T-helper 9 cell (primary cell): Measurements from ENCODE around the gene DGUOK.
"Not testable (repeated sequence)": the region's sequence is repeated elsewhere in the genome, so short reads cannot be mapped to it uniquely, and the experiment has no call there.

Experiments used
- DNase-seq: peaks from one replicate; pipeline ENCODE4 v3.0.0-alpha.2; 2020

DGUOK gene

GRCh38 chr2:73921581-73921980 is 5.1 kb upstream of the DGUOK start:
- DNase-seq = no peak

- DNase-seq = no peak
These were observed 4.0 kb upstream of the DGUOK start for GRCh38 chr2:73922681-73923080.

GRCh38 chr2:73925033-73925704 is 1.5 kb upstream of the DGUOK start:
- no peak for DNase-seq

GRCh38 chr2:73925853-73926492 is 707 bp upstream of the DGUOK start:
- DNase-seq = no peak

- no peak for DNase-seq
These were observed 664 bp downstream of the DGUOK start for GRCh38 chr2:73927344-73927743.

GRCh38 chr2:73928963-73929347 is 2.3 kb downstream of the DGUOK start:
- no peak for DNase-seq

- no peak for DNase-seq
These were observed 3.7 kb downstream of the DGUOK start for GRCh38 chr2:73930386-73930785.

GRCh38 chr2:73931531-73932500 is 5.1 kb downstream of the DGUOK start:
- DNase-seq = no peak

GRCh38 chr2:73933194-73933593 is 6.5 kb downstream of the DGUOK start:
- DNase-seq = no peak

- DNase-seq = no peak
These were observed 9.0 kb downstream of the DGUOK start for GRCh38 chr2:73935641-73936040.

GRCh38 chr2:73937103-73937885 is 10.6 kb downstream of the DGUOK start:
- no peak for DNase-seq

GRCh38 chr2:73937899-73938298 is 11.2 kb downstream of the DGUOK start:
- DNase-seq = no peak

- DNase-seq = no peak
These were observed 12.2 kb downstream of the DGUOK start for GRCh38 chr2:73938718-73939352.

- DNase-seq = no peak
These were observed 12.7 kb downstream of the DGUOK start for GRCh38 chr2:73939419-73939818.

- not testable (repeated sequence) for DNase-seq
These were observed 13.4 kb downstream of the DGUOK start for GRCh38 chr2:73940066-73940465.

- DNase-seq = no peak
These were observed 16.0 kb downstream of the DGUOK start for GRCh38 chr2:73942664-73943063.

- no peak for DNase-seq
These were observed 18.0 kb downstream of the DGUOK start for GRCh38 chr2:73944714-73945113.

GRCh38 chr2:73946215-73946614 is 19.5 kb downstream of the DGUOK start:
- DNase-seq = no peak

- no peak for DNase-seq
These were observed 20.0 kb downstream of the DGUOK start for GRCh38 chr2:73946666-73947065.

- no peak for DNase-seq
These were observed 20.8 kb downstream of the DGUOK start for GRCh38 chr2:73947412-73948018.

GRCh38 chr2:73949802-73950201 is 23.1 kb downstream of the DGUOK start:
- DNase-seq = no peak
